ENCODE results near the gene DGKB.

The DGKB gene

GRCh38 chr7:14195079-14195478 is 707.5 kb downstream of the DGKB start:
- DNase-seq, result no peak

GRCh38 chr7:14191686-14192098 is 710.9 kb downstream of the DGKB start:
- no peak for DNase-seq

GRCh38 chr7:14184292-14184864 is 718.2 kb downstream of the DGKB start:
- DNase-seq, result no peak

- DNase-seq, result no peak
Observed at GRCh38 chr7:14179781-14180180, 722.8 kb downstream of the DGKB start.

DNA sequence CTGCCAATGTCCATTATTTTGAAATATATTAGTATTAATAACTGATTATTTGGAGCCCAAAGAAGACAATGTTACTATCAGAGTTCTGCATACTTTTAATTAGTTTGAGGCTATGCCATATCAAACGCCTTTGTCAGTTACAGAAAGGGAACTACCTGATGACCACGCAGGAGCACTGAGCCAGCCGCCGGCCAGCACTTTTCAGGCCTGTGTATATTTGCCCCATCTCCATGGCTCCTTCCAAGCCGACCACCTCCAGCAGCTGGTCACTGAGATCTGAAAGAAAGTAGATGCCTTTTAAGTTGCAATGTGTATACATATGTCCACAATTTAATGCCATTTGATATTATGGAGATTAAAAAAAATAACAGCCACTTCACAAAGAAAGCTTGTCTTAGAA is 724.7 kb downstream of the DGKB start:
- no peak for DNase-seq

DNA sequence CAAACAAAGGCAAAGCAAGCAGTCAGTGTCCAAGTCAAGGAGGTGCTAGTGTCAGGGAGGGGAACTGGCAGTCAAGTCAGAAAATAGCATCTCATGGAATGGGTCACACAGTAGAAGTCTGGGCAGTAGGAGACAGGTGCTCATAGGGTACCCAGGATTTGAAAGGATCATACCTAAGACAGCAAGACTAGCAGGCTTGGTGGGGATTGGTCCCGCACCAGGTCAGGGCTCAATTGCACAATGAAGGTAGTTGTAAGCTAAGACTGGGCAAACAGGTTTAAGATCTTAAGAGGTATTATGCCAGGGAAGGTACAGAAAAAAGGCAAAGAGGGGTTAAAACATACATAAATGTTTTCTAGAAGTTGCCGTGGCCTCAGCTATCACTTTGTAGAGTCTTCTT is 731.7 kb downstream of the DGKB start:
- no peak for DNase-seq

- no peak for DNase-seq
Observed at GRCh38 chr7:14158111-14158510, 744.4 kb downstream of the DGKB start.

GRCh38 chr7:14156436-14156835 is 746.1 kb downstream of the DGKB start:
- no peak for DNase-seq

- DNase-seq, result no peak
Observed at GRCh38 chr7:14148974-14149373, 753.6 kb downstream of the DGKB start.

- DNase-seq, result no peak
Observed at GRCh38 chr7:14147532-14147931, 755.0 kb downstream of the DGKB start.

DNA sequence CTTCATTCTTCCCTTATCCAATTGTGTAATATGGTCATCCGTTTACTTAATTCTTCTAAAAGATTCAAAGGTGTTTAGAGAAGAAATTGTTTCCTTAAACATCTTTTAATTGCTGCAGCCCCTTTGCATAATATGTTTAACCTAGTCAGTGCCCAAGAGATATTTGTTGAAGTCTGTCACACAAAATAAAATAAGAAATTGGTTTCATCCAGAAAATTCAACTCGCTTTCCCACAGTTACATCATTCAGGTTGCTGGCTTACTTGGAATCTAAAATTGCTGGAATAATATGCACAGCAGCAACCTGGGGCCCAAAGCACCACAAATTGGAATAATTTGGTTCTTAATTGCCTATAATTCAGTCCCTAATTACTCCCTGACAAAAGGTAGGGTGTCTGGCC is 758.0 kb downstream of the DGKB start:
- no peak for DNase-seq

GRCh38 chr7:14144109-14144508 is 758.4 kb downstream of the DGKB start:
- no peak for DNase-seq

- DNase-seq, result no peak
Observed at GRCh38 chr7:14137676-14138075, 764.9 kb downstream of the DGKB start.

DNA sequence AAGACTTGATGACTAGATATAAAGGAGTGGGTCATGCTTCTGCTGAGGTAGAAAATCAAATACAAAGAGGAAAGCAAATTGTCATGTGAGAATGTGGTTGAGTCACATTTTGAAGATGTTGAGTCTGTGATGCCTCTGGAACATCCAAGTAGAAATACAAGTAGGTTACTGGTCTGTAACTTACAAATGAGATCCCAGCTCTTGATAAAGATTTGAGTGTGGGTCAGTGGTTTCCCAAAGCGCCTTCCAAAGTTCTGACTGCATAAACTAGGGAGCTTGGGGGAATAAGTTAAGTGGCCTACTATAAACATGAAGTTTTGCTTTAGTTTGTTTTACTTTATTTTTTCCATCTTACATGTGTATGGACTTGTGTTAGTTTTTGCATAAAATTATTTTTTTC is 768.8 kb downstream of the DGKB start:
- no peak for DNase-seq

DNA sequence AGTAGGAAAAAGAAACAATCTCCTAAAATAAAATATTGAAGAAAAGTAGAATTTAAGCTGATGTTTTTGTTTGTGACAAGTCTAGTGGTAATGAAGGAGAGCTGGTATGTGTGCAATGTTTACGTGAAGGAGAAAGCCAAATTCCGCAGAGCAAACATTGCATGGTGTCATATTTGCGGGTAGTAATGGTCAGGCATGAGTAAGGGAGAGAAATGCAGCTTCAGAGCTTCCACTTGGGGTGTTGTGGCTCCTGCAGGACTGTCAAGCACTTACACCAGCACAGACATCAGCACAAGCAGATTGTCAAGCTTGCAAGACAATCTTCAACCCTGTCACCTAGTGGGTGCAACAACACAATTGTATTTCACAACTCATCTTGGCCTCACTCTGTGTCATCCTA is 776.6 kb downstream of the DGKB start:
- DNase-seq, result no peak

DNA sequence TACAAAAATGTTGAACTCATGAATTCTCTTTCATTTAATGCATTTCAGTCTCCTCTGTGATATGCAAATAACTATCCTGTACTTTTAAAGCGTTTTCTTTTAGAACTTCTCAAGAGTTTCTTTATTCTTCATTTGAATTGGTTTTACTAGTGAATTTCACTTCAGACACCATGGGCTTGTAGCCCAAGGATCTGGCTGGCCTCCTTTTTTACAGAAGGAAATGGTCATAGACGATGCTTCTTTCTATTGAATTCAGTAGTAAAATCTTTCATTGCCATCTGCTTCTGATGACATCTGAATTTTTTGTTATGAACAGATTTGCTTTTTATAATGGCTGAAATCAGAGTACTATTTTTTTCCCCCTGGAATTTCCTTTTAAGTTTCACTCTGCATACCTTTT is 777.8 kb downstream of the DGKB start:
- DNase-seq, result no peak

DNA sequence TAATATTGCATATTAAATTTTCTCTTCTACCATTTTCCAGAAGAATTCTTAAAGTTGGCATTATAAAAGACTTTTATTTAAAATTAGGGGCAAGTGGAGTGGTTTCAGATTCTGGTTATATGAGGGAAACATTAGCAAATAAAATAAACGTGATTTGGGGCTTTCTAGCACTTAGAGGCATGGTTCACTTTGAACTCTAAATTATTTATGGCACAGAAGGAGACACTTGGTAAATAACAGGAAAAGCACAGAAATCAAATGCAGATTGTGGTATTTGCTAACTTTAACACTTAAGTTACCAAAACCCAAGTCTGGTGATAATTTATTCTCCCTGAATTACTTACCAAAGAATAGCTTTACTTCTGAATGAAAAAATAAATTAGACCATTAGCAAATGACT is 778.6 kb downstream of the DGKB start:
- no peak for DNase-seq

DNA sequence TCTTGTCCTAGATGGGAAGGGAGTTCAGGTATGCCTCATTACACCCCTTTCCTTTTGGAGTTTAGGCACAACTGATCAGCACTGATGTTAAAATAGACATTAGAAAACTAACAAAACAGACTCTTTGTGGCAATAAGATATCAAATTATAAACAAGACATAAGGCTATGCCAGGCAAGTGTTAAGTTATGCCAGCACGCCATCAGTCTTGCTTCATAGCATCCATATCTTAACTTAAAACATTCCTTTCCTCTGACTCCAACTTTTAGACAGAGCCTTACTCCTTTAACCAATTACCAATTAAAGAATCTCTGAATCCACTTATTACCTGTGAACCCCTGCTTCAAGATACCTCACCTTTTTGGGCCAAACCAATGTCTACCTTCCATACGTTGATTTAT is 786.9 kb downstream of the DGKB start:
- no peak for DNase-seq

DNA sequence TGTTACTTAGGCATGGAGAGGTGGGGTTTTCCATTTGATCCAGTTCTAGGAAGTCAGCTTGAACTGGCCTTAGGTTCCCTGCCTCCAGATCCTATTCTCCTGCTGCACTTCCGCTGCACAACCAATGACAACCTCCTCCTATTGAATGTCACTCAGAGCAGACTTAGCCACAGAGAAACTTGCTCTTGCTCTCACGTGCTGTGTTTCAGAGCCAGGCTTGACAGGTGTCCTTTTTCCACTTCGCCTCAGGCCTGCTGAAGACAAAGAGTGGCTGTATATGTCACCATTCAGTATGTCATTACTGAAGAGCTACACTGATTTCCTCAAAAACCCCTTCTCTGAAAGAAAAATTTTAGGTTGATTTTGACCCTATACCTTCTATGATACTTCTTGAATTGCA is 797.7 kb downstream of the DGKB start:
- DNase-seq, result no peak

DNA sequence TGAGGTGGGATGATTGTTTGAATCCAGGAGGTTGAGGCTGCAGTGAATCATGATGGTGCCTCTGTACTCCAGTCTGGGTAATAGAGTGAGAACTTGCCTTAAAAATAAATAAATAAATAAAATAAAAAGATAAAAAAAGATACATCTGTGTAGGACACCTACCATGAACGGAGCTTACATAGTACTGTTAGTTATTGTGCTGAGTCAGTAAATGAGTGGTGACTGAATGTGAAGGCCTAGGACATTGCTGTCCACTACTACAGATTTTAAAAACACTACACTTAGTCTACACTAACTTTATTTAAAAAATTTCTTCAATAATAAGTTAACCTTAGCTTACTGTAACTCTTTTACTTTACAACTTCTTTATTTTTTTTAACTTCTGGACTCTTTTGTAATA is 806.4 kb downstream of the DGKB start:
- no peak for DNase-seq

GRCh38 chr7:14095233-14095950 is 807.2 kb downstream of the DGKB start:
- no peak for DNase-seq

All from stimulated activated CD4-positive, alpha-beta T cell treated with anti-CD3 and anti-CD28 coated beads, Interleukin-1b, Interleukin-23, amount 100 ng/mL, for 48 hours (primary cell).